NT2/D1 (cell line): ENCODE data around the gene COL23A1.

Source experiments
- DNase-seq: peaks from one replicate; pipeline ENCODE4 v3.0.0-alpha.2; 2011; ENCODE audit warnings: low read depth, low spot score
- H3K27me3 ChIP-seq: 2 replicates; pipeline ENCODE4 v1.6.0; 2011; ENCODE audit warnings: mild to moderate bottlenecking; ENCODE audit not compliant: insufficient read length, insufficient read depth
- H3K36me3 ChIP-seq: 2 replicates; pipeline ENCODE4 v1.6.1; 2011; ENCODE audit warnings: mild to moderate bottlenecking, low read length, mixed read lengths; ENCODE audit not compliant: insufficient read depth, insufficient read length
- H3K4me1 ChIP-seq: 2 replicates; pipeline ENCODE4 v1.5.1; 2011; ENCODE audit not compliant: insufficient read depth, insufficient read length
- H3K4me3 ChIP-seq: 2 replicates; pipeline ENCODE4 v1.5.1; 2011; ENCODE audit warnings: low read depth; ENCODE audit not compliant: insufficient read length
- H3K9ac ChIP-seq: 2 replicates; pipeline ENCODE4 v1.6.0; 2011; ENCODE audit warnings: low read depth; ENCODE audit not compliant: insufficient read length
- H3K9me3 ChIP-seq: 2 replicates; pipeline ENCODE4 v1.5.1; 2011; ENCODE audit warnings: mild to moderate bottlenecking, low read length; ENCODE audit not compliant: insufficient read depth
- SUZ12 ChIP-seq: IDR thresholded peaks from 2 replicates; pipeline ENCODE4 v1.6.1; 2011; ENCODE audit not compliant: insufficient read length, insufficient read depth; ENCODE audit errors: extremely low read depth
- YY1 ChIP-seq: IDR thresholded peaks from 2 replicates; pipeline ENCODE4 v1.6.1; 2011; ENCODE audit not compliant: insufficient read length, insufficient read depth
- ZNF274 ChIP-seq: IDR thresholded peaks from 2 replicates; pipeline ENCODE4 v1.6.1; 2011; ENCODE audit warnings: mild to moderate bottlenecking, low read depth, low read length

The COL23A1 gene

GRCh38 chr5:178625679-178626483, 35.7 kb upstream of the COL23A1 start:
- no peak for TF ChIP-seq YY1
- TF ChIP-seq ZNF274 = no peak
- peak; percentile 2 for DNase-seq
- H3K27me3 ChIP-seq = no peaks in the 10 kb centered on the region
- no peaks in the 10 kb centered on the region for H3K4me1 ChIP-seq
- no peaks in the 10 kb centered on the region; the same call in 1 of the 2 replicates for H3K9me3 ChIP-seq
- H3K36me3 ChIP-seq = peaks cover 25% of the 10 kb centered on the region
- H3K4me3 ChIP-seq = peak overlapping the region; percentile 72
- H3K9ac ChIP-seq = peak overlapping the region; percentile 95

GRCh38 chr5:178624631-178625546, 34.7 kb upstream of the COL23A1 start:
- peak overlapping the region; percentile 95 for H3K9ac ChIP-seq
- TF ChIP-seq ZNF274 (no peak), YY1 (no peak), SUZ12 (no peak)
- no peak for DNase-seq
- H3K9me3 ChIP-seq = no peaks in the 10 kb centered on the region; the same call in 1 of the 2 replicates
- no peaks in the 10 kb centered on the region for H3K4me1 ChIP-seq
- H3K4me3 ChIP-seq = peak overlapping the region; percentile 72
- peaks cover 29% of the 10 kb centered on the region for H3K36me3 ChIP-seq
- no peaks in the 10 kb centered on the region for H3K27me3 ChIP-seq

- H3K36me3 ChIP-seq = peaks cover 45% of the 10 kb centered on the region
- no peak for DNase-seq
- H3K9ac ChIP-seq = no peak overlapping the region
- no peaks in the 10 kb centered on the region for H3K4me1 ChIP-seq
- H3K9me3 ChIP-seq = no peaks in the 10 kb centered on the region
- no peak overlapping the region for H3K4me3 ChIP-seq
- TF ChIP-seq ZNF274 (no peak), SUZ12 (no peak), YY1 (no peak)
- H3K27me3 ChIP-seq = no peaks in the 10 kb centered on the region
Measured at GRCh38 chr5:178622679-178623247, 32.6 kb upstream of the COL23A1 start.

GRCh38 chr5:178619390-178619789, 29.2 kb upstream of the COL23A1 start:
- no peaks in the 10 kb centered on the region for H3K27me3 ChIP-seq
- H3K9ac ChIP-seq = no peak overlapping the region
- no peak overlapping the region for H3K4me3 ChIP-seq
- no peaks in the 10 kb centered on the region for H3K4me1 ChIP-seq
- H3K36me3 ChIP-seq = peaks cover 75% of the 10 kb centered on the region
- peak; percentile 2 for DNase-seq
- no peaks in the 10 kb centered on the region for H3K9me3 ChIP-seq
- no peak for TF ChIP-seq ZNF274
- no peak for TF ChIP-seq SUZ12
- TF ChIP-seq YY1 = no peak

GRCh38 chr5:178612299-178612698, 22.1 kb upstream of the COL23A1 start:
- TF ChIP-seq YY1 (no peak), ZNF274 (no peak), SUZ12 (no peak)
- no peaks in the 10 kb centered on the region for H3K9me3 ChIP-seq
- H3K9ac ChIP-seq = no peak overlapping the region
- peaks cover 77% of the 10 kb centered on the region for H3K36me3 ChIP-seq
- no peaks in the 10 kb centered on the region for H3K4me1 ChIP-seq
- DNase-seq = no peak
- no peaks in the 10 kb centered on the region for H3K27me3 ChIP-seq
- H3K4me3 ChIP-seq = no peak overlapping the region

- Histone ChIP-seq H3K4me3 (no peak overlapping the region), H3K27me3 (no peaks in the 10 kb centered on the region), H3K4me1 (no peaks in the 10 kb centered on the region), H3K36me3 (peaks cover 67% of the 10 kb centered on the region), H3K9me3 (no peaks in the 10 kb centered on the region), H3K9ac (no peak overlapping the region)
- no peak for DNase-seq
- TF ChIP-seq ZNF274 (no peak), SUZ12 (no peak), YY1 (no peak)
Measured at GRCh38 chr5:178606269-178606668, 16.1 kb upstream of the COL23A1 start.

- Histone ChIP-seq H3K9me3 (no peaks in the 10 kb centered on the region), H3K9ac (no peak overlapping the region), H3K4me3 (no peak overlapping the region), H3K36me3 (peaks cover 70% of the 10 kb centered on the region), H3K4me1 (no peaks in the 10 kb centered on the region), H3K27me3 (no peaks in the 10 kb centered on the region)
- TF ChIP-seq SUZ12 (no peak), ZNF274 (no peak), YY1 (no peak)
- DNase-seq = no peak
Measured at GRCh38 chr5:178605788-178606187, 15.6 kb upstream of the COL23A1 start.
